Panc1 (cell line): ENCODE measurements around the gene PHKG1. TPM values are rescaled to one million over a fixed set of nuclear protein-coding genes. Genes with fewer than 3 reads are reported as not detected.
A peak's percentile ranks its signal among the peaks of the same experiment; 100 is the strongest.
"Not testable (repeated sequence)": the region's sequence is repeated elsewhere in the genome, so short reads cannot be mapped to it uniquely, and the experiment has no call there.

Experiments used
- ATAC-seq: fragments of 200-7000 bp; cut with Tn5 transposase; 2 replicates; pipeline ENCODE4 v1.9.1; 2020; ENCODE audit warnings: mild to moderate bottlenecking, moderate library complexity
- BruUV-seq: library from RNA; stranded (reverse); fragments of 400-500 nt; replicated peaks from 2 replicates; lab custom pipeline; 2021; lab: Mats Ljungman, UMichigan
- CTCF ChIA-PET: fragments of 300-600 bp; sonication (Branson Sonifier 250); formaldehyde crosslinking; loops from one replicate; lab custom pipeline; 2022; ENCODE audit warnings: antibody characterized with exemption; lab: Charles Lee
- POLR2A ChIA-PET: fragments of 300-600 bp; sonication (Branson Sonifier 250); formaldehyde crosslinking; loops from one replicate; lab custom pipeline; 2022; ENCODE audit warnings: antibody characterized with exemption; lab: Charles Lee
- DNase-seq: peaks from one replicate; pipeline ENCODE4 v3.0.0-alpha.2; 2010; ENCODE audit warnings: low read depth, low spot score
- H3K27ac ChIP-seq: 2 replicates; pipeline ENCODE4 v1.5.1; 2011; ENCODE audit warnings: mild to moderate bottlenecking, low read length, inconsistent platforms
- H3K27me3 ChIP-seq: fragments of 200-500 bp; sonication (Bioruptor generic); 2 replicates; pipeline ENCODE4 v1.6.0; 2014; ENCODE audit warnings: low read length, inconsistent platforms; ENCODE audit not compliant: control insufficient read depth, insufficient read depth
- H3K36me3 ChIP-seq: fragments of 200-500 bp; sonication (Bioruptor generic); 2 replicates; pipeline ENCODE4 v1.5.1; 2014; ENCODE audit warnings: inconsistent platforms, mild to moderate bottlenecking, low read length, moderate library complexity; ENCODE audit not compliant: control insufficient read depth, insufficient read depth
- H3K4me1 ChIP-seq: 2 replicates; pipeline ENCODE4 v1.5.1; 2011; ENCODE audit warnings: inconsistent platforms, mild to moderate bottlenecking, low read length, moderate library complexity; ENCODE audit not compliant: control insufficient read depth, insufficient read depth
- H3K4me3 ChIP-seq, 2 experiments: 2 replicates each; pipeline ENCODE4 v1.5.1; 2011 to 2012; ENCODE audit warnings: low read depth in 2 of 2, low read length in 2 of 2, mild to moderate bottlenecking in 2 of 2, inconsistent platforms in 1 of 2, moderate library complexity in 1 of 2
- H3K9me3 ChIP-seq: fragments of 200-500 bp; sonication (Bioruptor generic); 2 replicates; pipeline ENCODE4 v1.5.1; 2014; ENCODE audit warnings: low read depth, mild to moderate bottlenecking, inconsistent platforms, low read length, moderate library complexity; ENCODE audit not compliant: control insufficient read depth, insufficient read depth
- POLR2AphosphoS5 ChIP-seq: IDR thresholded peaks from 2 replicates; pipeline ENCODE4 v1.6.1; 2012; ENCODE audit warnings: mild to moderate bottlenecking, low read depth, low read length, moderate library complexity
- REST ChIP-seq, 2 experiments: IDR thresholded peaks; 2 replicates each; pipeline ENCODE4 v1.6.1; 2011 to 2012; ENCODE audit warnings: low read depth in 2 of 2, control low read depth in 1 of 2, low read length in 1 of 2, mild to moderate bottlenecking in 1 of 2, moderate library complexity in 1 of 2; ENCODE audit not compliant: insufficient read depth in 1 of 2
- SIN3A ChIP-seq: IDR thresholded peaks from 2 replicates; pipeline ENCODE4 v1.6.1; 2012; ENCODE audit warnings: low read depth, mild to moderate bottlenecking, low read length, moderate library complexity, borderline replicate concordance; ENCODE audit not compliant: insufficient read depth
- TCF7L2 ChIP-seq: IDR thresholded peaks from 2 replicates; pipeline ENCODE4 v1.6.1; 2011; ENCODE audit warnings: mild to moderate bottlenecking, low read depth, low read length, inconsistent platforms
- in situ Hi-C: cut with HindIII; loops from 2 replicates; pipeline ENCODE4 v1.10.0; 2016; ENCODE audit warnings: low sequenced_read_pairs, low pct_unique_long_range_greater_than_20kb
- intact Hi-C: fragments of 100-400 bp; cut with micrococcal nuclease; formaldehyde crosslinking; loops from one replicate; pipeline ENCODE4 v1.10.0; 2022; ENCODE audit not compliant: unreplicated experiment
- total RNA-seq: library from RNA; stranded (reverse); gene quantifications from one replicate; pipeline ENCODE4 v1.2.1, GENCODE V29; 2021; ENCODE audit not compliant: unreplicated experiment
- TF ChIP-seq, protein P1 (sequence below): fragments of 450-650 bp; IDR thresholded peaks from 2 replicates; pipeline ENCODE4 v1.5.1; 2017; ENCODE audit warnings: mild to moderate bottlenecking

Gene PHKG1
- total RNA-seq, 1 experiment from 2014 or later: 0.67 TPM

GRCh38 chr7:56046721-56047445 lies 45.9 kb downstream of the PHKG1 start:
- Histone ChIP-seq H3K4me3 (no peak overlapping the region), H3K9me3 (no peaks in the 10 kb centered on the region), H3K36me3 (peaks cover 4% of the 10 kb centered on the region; the same call in 1 of the 2 replicates), H3K27ac (0 out of 2 replicates have a peak overlapping the region, but pooled peaks have one; percentile 40), H3K27me3 (no peaks in the 10 kb centered on the region), H3K4me1 (peaks cover 17% of the 10 kb centered on the region; the same call in 1 of the 2 replicates)
- ChIA-PET POLR2A (interaction anchor here (0.5 kb wide), 1 partner anchor 20 kb away, joined by 4 read pairs; no protein-coding TSS in a partner anchor), CTCF (no interaction called here)
- ATAC-seq: no peak
- BruUV-seq: no TSS peak
- intact Hi-C loops (no loop called here), in situ Hi-C loops (no loop called here)
- DNase-seq: no peak
- TF ChIP-seq, protein P1, sequence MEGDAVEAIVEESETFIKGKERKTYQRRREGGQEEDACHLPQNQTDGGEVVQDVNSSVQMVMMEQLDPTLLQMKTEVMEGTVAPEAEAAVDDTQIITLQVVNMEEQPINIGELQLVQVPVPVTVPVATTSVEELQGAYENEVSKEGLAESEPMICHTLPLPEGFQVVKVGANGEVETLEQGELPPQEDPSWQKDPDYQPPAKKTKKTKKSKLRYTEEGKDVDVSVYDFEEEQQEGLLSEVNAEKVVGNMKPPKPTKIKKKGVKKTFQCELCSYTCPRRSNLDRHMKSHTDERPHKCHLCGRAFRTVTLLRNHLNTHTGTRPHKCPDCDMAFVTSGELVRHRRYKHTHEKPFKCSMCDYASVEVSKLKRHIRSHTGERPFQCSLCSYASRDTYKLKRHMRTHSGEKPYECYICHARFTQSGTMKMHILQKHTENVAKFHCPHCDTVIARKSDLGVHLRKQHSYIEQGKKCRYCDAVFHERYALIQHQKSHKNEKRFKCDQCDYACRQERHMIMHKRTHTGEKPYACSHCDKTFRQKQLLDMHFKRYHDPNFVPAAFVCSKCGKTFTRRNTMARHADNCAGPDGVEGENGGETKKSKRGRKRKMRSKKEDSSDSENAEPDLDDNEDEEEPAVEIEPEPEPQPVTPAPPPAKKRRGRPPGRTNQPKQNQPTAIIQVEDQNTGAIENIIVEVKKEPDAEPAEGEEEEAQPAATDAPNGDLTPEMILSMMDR: no peak

GRCh38 chr7:56045758-56046157 lies 47.0 kb downstream of the PHKG1 start:
- H3K27ac ChIP-seq, DNase-seq, POLR2A ChIA-PET, H3K9me3 ChIP-seq, CTCF ChIA-PET, H3K36me3 ChIP-seq, H3K4me3 ChIP-seq, in situ Hi-C loops, intact Hi-C loops, ATAC-seq, BruUV-seq, H3K27me3 ChIP-seq: not testable (repeated sequence)
- peaks cover 17% of the 10 kb centered on the region; the same call in 1 of the 2 replicates for H3K4me1 ChIP-seq

- in situ Hi-C loops: no loop called here
- Histone ChIP-seq H3K36me3 (no peaks in the 10 kb centered on the region), H3K4me3 (no peak overlapping the region), H3K9me3 (no peaks in the 10 kb centered on the region), H3K27ac (no peak overlapping the region), H3K4me1 (no peaks in the 10 kb centered on the region), H3K27me3 (no peaks in the 10 kb centered on the region)
- POLR2A ChIA-PET: no interaction called here
- CTCF ChIA-PET: no interaction called here
- intact Hi-C loops: no loop called here
- BruUV-seq: no TSS peak
- no peak for ATAC-seq
- TF ChIP-seq SIN3A: no peak
- no peak for TF ChIP-seq POLR2AphosphoS5
- no peak for TF ChIP-seq TCF7L2
- TF ChIP-seq, protein P1: no peak
- no peak for TF ChIP-seq REST (IDR thresholded peaks at IDR 0.05; ENCODE audit: insufficient read depth in 1 of 2, low read depth in 2 of 2, low read length in 1 of 2)
- no peak for DNase-seq
These were observed 52.0 kb downstream of the PHKG1 start for GRCh38 chr7:56040730-56041129.
